Heart left ventricle (tissue), 13 donors: Measurements from ENCODE around the gene FAM149A.

Experiments
- POLR2A ChIP-seq, 2 donors: fragments of 450-650 bp; IDR thresholded peaks; one replicate each; pipeline ENCODE4 v1.6.1; 2017; ENCODE audit warnings: antibody characterized with exemption in 2 of 2, mild to moderate bottlenecking in 2 of 2, moderate library complexity in 2 of 2
- TF ChIP-seq, protein P1 (sequence below), 12 donors: fragments of 200-600 bp; sonication (generic) in 4 of 12; IDR thresholded peaks; one replicate each; pipeline versions ENCODE4 v1.5.0 to v1.8.0; 2018 to 2022; ENCODE audit warnings: antibody characterized with exemption in 12 of 12, mild to moderate bottlenecking in 5 of 12
- donor health status: ischemic (EF 13 %, LVEDD 7.1; RV severe dilation, severe dysfunction).
- donor health status: DM: no; HTN: yes; CAD: no.
- donor health status: DM: no; HTN: no; CAD: no.
- donor health status: ischemic (EF 25% LVEDD 6.9; RV normal size, moderate dysfunction).
- donor health status: ischemic (EF 25% LVEDD 5.7; RV mildly dilated, moderate dysfunction).
- donor health status: ischemic (EF 35%, LVEDD 5.7; RV mildly dilated, moderate dysfunction).
- donor health status: nonischemic (EF 11% LVEDD 7.7; RV severe dilation, severe dysfunction).
- donor health status: DM: yes; HTN: yes; CAD: no.
- donor health status: PGD.
- donor health status: ischemic (EF 29% LVEDD 5.4; RV normal size, mild dysfunction).
- donor health status: nonischemic (EF 23%, LVEDD 6.1; RV moderate dilation, normal function).

DNA sequence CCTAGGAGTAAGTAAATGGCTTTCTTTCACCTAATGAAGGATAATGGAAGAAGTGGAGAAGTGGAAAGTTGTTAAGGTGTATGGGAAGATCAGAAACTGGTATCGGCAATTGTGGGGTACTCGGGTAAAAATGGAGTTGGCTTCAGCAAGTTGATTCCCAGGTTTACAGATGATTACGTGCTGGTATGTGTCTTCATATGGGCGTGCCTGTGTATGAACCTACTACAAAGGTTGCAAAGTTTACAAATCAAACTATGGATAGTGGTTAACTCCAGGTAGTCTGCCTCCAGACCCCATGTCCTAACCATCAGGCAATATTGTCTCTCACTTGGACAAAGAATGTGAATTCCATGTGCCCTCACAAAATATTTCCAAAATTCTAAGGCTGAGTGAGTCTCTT, 34.8 kb upstream of the FAM149A start:
- TF ChIP-seq, protein P1, sequence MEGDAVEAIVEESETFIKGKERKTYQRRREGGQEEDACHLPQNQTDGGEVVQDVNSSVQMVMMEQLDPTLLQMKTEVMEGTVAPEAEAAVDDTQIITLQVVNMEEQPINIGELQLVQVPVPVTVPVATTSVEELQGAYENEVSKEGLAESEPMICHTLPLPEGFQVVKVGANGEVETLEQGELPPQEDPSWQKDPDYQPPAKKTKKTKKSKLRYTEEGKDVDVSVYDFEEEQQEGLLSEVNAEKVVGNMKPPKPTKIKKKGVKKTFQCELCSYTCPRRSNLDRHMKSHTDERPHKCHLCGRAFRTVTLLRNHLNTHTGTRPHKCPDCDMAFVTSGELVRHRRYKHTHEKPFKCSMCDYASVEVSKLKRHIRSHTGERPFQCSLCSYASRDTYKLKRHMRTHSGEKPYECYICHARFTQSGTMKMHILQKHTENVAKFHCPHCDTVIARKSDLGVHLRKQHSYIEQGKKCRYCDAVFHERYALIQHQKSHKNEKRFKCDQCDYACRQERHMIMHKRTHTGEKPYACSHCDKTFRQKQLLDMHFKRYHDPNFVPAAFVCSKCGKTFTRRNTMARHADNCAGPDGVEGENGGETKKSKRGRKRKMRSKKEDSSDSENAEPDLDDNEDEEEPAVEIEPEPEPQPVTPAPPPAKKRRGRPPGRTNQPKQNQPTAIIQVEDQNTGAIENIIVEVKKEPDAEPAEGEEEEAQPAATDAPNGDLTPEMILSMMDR (IDR thresholded peaks at IDR 0.05): no peak
- TF ChIP-seq POLR2A (IDR thresholded peaks at IDR 0.05): no peak
